ENCODE measurements around the gene LRRC1. TPM values are rescaled to one million over a fixed set of nuclear protein-coding genes. Genes with fewer than 3 reads are reported as not detected.

Gene LRRC1
- total and polyA plus RNA-seq, 4 donors, result 0.36 to 6.4 (median 0.94) TPM

GRCh38 chr6:53930330-53930729, 135.5 kb downstream of the LRRC1 start (continued):
- TF ChIP-seq HNF4G (IDR thresholded peaks at IDR 0.05), result no peak
- no peak for TF ChIP-seq FOXA2 (IDR thresholded peaks at IDR 0.05)
- no peak for TF ChIP-seq MAX (IDR thresholded peaks at IDR 0.05)
- no peak for TF ChIP-seq YY1 (IDR thresholded peaks at IDR 0.05)

- H3K9ac ChIP-seq (ENCODE audit: low read depth in 1 of 2, low read length in 2 of 2), result no peak overlapping the region
- no peak for TF ChIP-seq FOXA2 (IDR thresholded peaks at IDR 0.05)
- no peak for TF ChIP-seq HNF4A (conservative IDR thresholded peaks at IDR 0.05)
- no peak for TF ChIP-seq HNF4G (IDR thresholded peaks at IDR 0.05)
- no peak for TF ChIP-seq TAF1 (conservative IDR thresholded peaks at IDR 0.05)
- TF ChIP-seq EGR1 (IDR thresholded peaks at IDR 0.05; ENCODE audit: low read depth in 2 of 2), result no peak
- no peak for TF ChIP-seq JUND (IDR thresholded peaks at IDR 0.05)
- no peak for TF ChIP-seq FOXA1 (IDR thresholded peaks at IDR 0.05)
- TF ChIP-seq RAD21 (IDR thresholded peaks at IDR 0.05), result no peak
- TF ChIP-seq YY1 (IDR thresholded peaks at IDR 0.05), result no peak
- no peak for TF ChIP-seq MAX (IDR thresholded peaks at IDR 0.05)
- no peaks in the 10 kb centered on the region for H3K27me3 ChIP-seq (ENCODE audit: control insufficient read depth in 4 of 4, insufficient read depth in 4 of 4, low read length in 3 of 4)
- no peak overlapping the region for H3K4me3 ChIP-seq (ENCODE audit: low read depth in 1 of 3, low read length in 3 of 3)
- 76% methylated on average over 3 of the region's 3 CpGs for WGBS
- no peaks in the 10 kb centered on the region for H3K36me3 ChIP-seq (ENCODE audit: control insufficient read depth in 4 of 4, insufficient read depth in 3 of 4, low read depth in 1 of 4, low read length in 3 of 4)
- no peak overlapping the region for H3K27ac ChIP-seq (ENCODE audit: low read depth in 1 of 2, low read length in 2 of 2)
- H3K9me3 ChIP-seq (ENCODE audit: control insufficient read depth in 4 of 4, low read length in 3 of 4), result no peaks in the 10 kb centered on the region
- no peaks in the 10 kb centered on the region for H3K4me1 ChIP-seq (ENCODE audit: control insufficient read depth in 4 of 4, insufficient read depth in 4 of 4, low read length in 3 of 4)
- DNase-seq (ENCODE audit: low spot score), result no peak
Observed at GRCh38 chr6:53931086-53931485, 136.3 kb downstream of the LRRC1 start.

- Histone ChIP-seq H3K27me3 (ENCODE audit: control insufficient read depth in 4 of 4, insufficient read depth in 4 of 4, low read length in 3 of 4) (no peaks in the 10 kb centered on the region), H3K9ac (ENCODE audit: low read depth in 1 of 2, low read length in 2 of 2) (no peak overlapping the region), H3K4me3 (ENCODE audit: low read depth in 1 of 3, low read length in 3 of 3) (no peak overlapping the region), H3K27ac (ENCODE audit: low read depth in 1 of 2, low read length in 2 of 2) (no peak overlapping the region), H3K9me3 (ENCODE audit: control insufficient read depth in 4 of 4, low read length in 3 of 4) (no peaks in the 10 kb centered on the region), H3K36me3 (ENCODE audit: control insufficient read depth in 4 of 4, insufficient read depth in 3 of 4, low read depth in 1 of 4, low read length in 3 of 4) (no peaks in the 10 kb centered on the region), H3K4me1 (ENCODE audit: control insufficient read depth in 4 of 4, insufficient read depth in 4 of 4, low read length in 3 of 4) (no peaks in the 10 kb centered on the region)
- WGBS, result 73% methylated on average over 2 of the region's 2 CpGs
- TF ChIP-seq REST (IDR thresholded peaks at IDR 0.05) (no peak), ZBTB33 (IDR thresholded peaks at IDR 0.05) (no peak), HNF4G (IDR thresholded peaks at IDR 0.05) (no peak), ATF3 (IDR thresholded peaks at IDR 0.05) (no peak), TAF1 (conservative IDR thresholded peaks at IDR 0.05) (no peak), FOXA1 (IDR thresholded peaks at IDR 0.05) (no peak), GABPA (IDR thresholded peaks at IDR 0.05 in 1 of 2, conservative IDR thresholded peaks at IDR 0.05 in 1 of 2) (no peak), YY1 (IDR thresholded peaks at IDR 0.05) (no peak), SP1 (IDR thresholded peaks at IDR 0.05) (no peak), RXRA (IDR thresholded peaks at IDR 0.05) (no peak), EGR1 (IDR thresholded peaks at IDR 0.05; ENCODE audit: low read depth in 2 of 2) (no peak)
- no peak for DNase-seq (ENCODE audit: low spot score)
Observed at GRCh38 chr6:53932516-53932915, 137.7 kb downstream of the LRRC1 start.

Data from liver (tissue), 9 donors.